B cell (primary cell): ENCODE measurements around the gene FOXN4. TPM values are rescaled to one million over a fixed set of nuclear protein-coding genes. Genes with fewer than 3 reads are reported as not detected.

Source experiments
- ATAC-seq: fragments of 200-7000 bp; cut with Tn5 transposase; one replicate; pipeline ENCODE4 v1.10.0; 2021; ENCODE audit warnings: low read depth, mild to moderate bottlenecking, moderate number of reproducible peaks, moderate library complexity
- CTCF ChIA-PET: fragments of 350-600 bp; sonication (Branson Sonifier 250); formaldehyde crosslinking; loops from one replicate; lab custom pipeline; 2021; ENCODE audit warnings: antibody characterized with exemption, inconsistent platforms; lab: Charles Lee
- POLR2A ChIA-PET: fragments of 350-600 bp; sonication (Branson Sonifier 250); formaldehyde crosslinking; loops from one replicate; lab custom pipeline; 2021; ENCODE audit warnings: antibody characterized with exemption; lab: Charles Lee
- DNase-seq: peaks from one replicate; pipeline ENCODE4 v3.0.0; 2013
- H2AFZ ChIP-seq: 2 replicates; pipeline ENCODE4 v1.6.1; 2012; ENCODE audit warnings: mild to moderate bottlenecking, low read depth, low read length; ENCODE audit not compliant: insufficient read depth, poor library complexity, severe bottlenecking
- H3K27ac ChIP-seq, 2 donors: 1 replicate in 1 of 2; 2 replicates in 1 of 2; pipeline ENCODE4 v1.5.1; 2012 to 2013; ENCODE audit warnings: low read length in 2 of 2, mild to moderate bottlenecking in 2 of 2, moderate library complexity in 1 of 2
- H3K27me3 ChIP-seq, 4 experiments: fragments of 200-600 bp in 1 of 4; sonication (generic) in 1 of 4; replicated peaks in 1 of 4; 1 replicate in 2 of 4; 2 replicates in 2 of 4; pipeline versions ENCODE4 v1.6.1 to v1.7.0; 2013 to 2016; ENCODE audit warnings: low read length in 3 of 4, mild to moderate bottlenecking in 2 of 4, mixed read lengths in 1 of 4, moderate library complexity in 1 of 4; ENCODE audit not compliant: insufficient read depth in 4 of 4, control insufficient read depth in 3 of 4; ENCODE audit errors: control extremely low read depth in 1 of 4
- H3K36me3 ChIP-seq, 2 experiments: replicated peaks in 1 of 2; 1 replicate in 1 of 2; 2 replicates in 1 of 2; pipeline versions ENCODE4 v1.6.1 to v1.7.1; 2013; ENCODE audit warnings: low read length in 1 of 2; ENCODE audit not compliant: insufficient read depth in 2 of 2, control insufficient read depth in 1 of 2; ENCODE audit errors: control extremely low read depth in 1 of 2, extremely low read depth in 1 of 2
- H3K4me1 ChIP-seq, 2 donors: fragments of 200-600 bp in 1 of 2; sonication (generic) in 1 of 2; 1 replicate in 1 of 2; 2 replicates in 1 of 2; pipeline versions ENCODE4 v1.5.1 to v1.6.1; 2013 to 2017; ENCODE audit warnings: low read length in 2 of 2; ENCODE audit not compliant: control insufficient read depth in 2 of 2, insufficient read depth in 2 of 2
- H3K4me2 ChIP-seq: replicated peaks from 2 replicates; pipeline ENCODE3; 2012; ENCODE audit warnings: mild to moderate bottlenecking, low read depth, low read length; ENCODE audit not compliant: poor library complexity, severe bottlenecking
- H3K4me3 ChIP-seq, 5 experiments: fragments of 200-600 bp in 1 of 5; sonication (generic) in 1 of 5; 1 replicate in 3 of 5; 2 replicates in 2 of 5; pipeline versions ENCODE4 v1.5.1 to v1.7.0; 2011 to 2016; ENCODE audit warnings: low read length in 4 of 5, mild to moderate bottlenecking in 4 of 5, low read depth in 2 of 5, control low read depth in 1 of 5, moderate library complexity in 1 of 5; ENCODE audit not compliant: insufficient read depth in 1 of 5; ENCODE audit errors: control extremely low read depth in 1 of 5, extremely low read depth in 1 of 5
- H3K79me2 ChIP-seq: fragments of 200-600 bp; sonication (generic); one replicate; pipeline ENCODE4 v1.6.0; 2016; ENCODE audit warnings: low read length; ENCODE audit not compliant: control insufficient read depth, insufficient read depth
- H3K9ac ChIP-seq: fragments of 200-600 bp; sonication (generic); 2 replicates; pipeline ENCODE4 v1.6.1; 2017; ENCODE audit warnings: mild to moderate bottlenecking, low read length, moderate library complexity
- H3K9me3 ChIP-seq, 3 donors: one replicate each; pipeline versions ENCODE4 v1.6.1 to v1.7.1; 2013; ENCODE audit warnings: low read length in 2 of 3; ENCODE audit not compliant: control insufficient read depth in 2 of 3, insufficient read depth in 1 of 3; ENCODE audit errors: control extremely low read depth in 1 of 3
- H4K20me1 ChIP-seq: 2 replicates; pipeline ENCODE4 v1.6.0; 2012; ENCODE audit warnings: mild to moderate bottlenecking, low read length; ENCODE audit not compliant: insufficient read depth, control insufficient read depth, poor library complexity, severe bottlenecking
- H3K27ac Mint-ChIP-seq: one replicate; pipeline ENCODE4 v1.8.0; 2021; ENCODE audit warnings: mixed read lengths
- H3K27me3 Mint-ChIP-seq: one replicate; pipeline ENCODE4 v1.8.0; 2021; ENCODE audit warnings: mixed read lengths
- H3K4me1 Mint-ChIP-seq: one replicate; pipeline ENCODE4 v1.8.0; 2021; ENCODE audit warnings: mixed read lengths
- H3K4me3 Mint-ChIP-seq: one replicate; pipeline ENCODE4 v1.8.0; 2021; ENCODE audit warnings: mixed read lengths
- H3K9me3 Mint-ChIP-seq: one replicate; pipeline ENCODE4 v1.8.0; 2022; ENCODE audit warnings: mixed read lengths; ENCODE audit not compliant: insufficient read depth
- CTCF ChIP-seq: fragments of 200-600 bp; IDR thresholded peaks from one replicate; pipeline ENCODE4 v1.8.0; 2022; ENCODE audit warnings: antibody characterized with exemption, mild to moderate bottlenecking
- EZH2 ChIP-seq: IDR thresholded peaks from 2 replicates; pipeline ENCODE4 v1.6.1; 2012; ENCODE audit warnings: borderline replicate concordance, low read depth, mild to moderate bottlenecking, moderate library complexity, low read length; ENCODE audit not compliant: insufficient read depth, poor library complexity, severe bottlenecking
- WGBS: methylation state at CpG from one replicate; pipeline ENCODE4 v1.1.5; 2013; ENCODE audit warnings: missing lambda C conversion rate; ENCODE audit not compliant: insufficient coverage; 5-methylcytosine and 5-hydroxymethylcytosine counted together
- intact Hi-C: fragments of 100-400 bp; cut with micrococcal nuclease; formaldehyde crosslinking; loops from one replicate; pipeline ENCODE4 v1.10.0; 2022
- polyA plus RNA-seq: library from polyadenylated mRNA; depleted of rRNA; stranded (reverse); fragments of >200 nt; gene quantifications from 2 replicates; pipeline ENCODE4 v1.2.3, GENCODE V29; 2012
- total RNA-seq, 2 donors: library from RNA; stranded (reverse); fragments of 120-200 nt in 1 of 2; gene quantifications; 1 replicate in 1 of 2; 2 replicates in 1 of 2; pipeline versions ENCODE4 v1.2.3 to v1.2.4, GENCODE V29; 2013 to 2022

The FOXN4 gene
- total and polyA plus RNA-seq, 2 donors (not counting 1 experiment from before 2014, with no cell fraction given), result not detected

- H3K4me3 ChIP-seq, result no peak overlapping the region
- TF ChIP-seq CTCF (no peak), EZH2 (no peak)
- H3K9ac ChIP-seq, result no peak overlapping the region
- no peak overlapping the region for H3K4me3 Mint-ChIP-seq
- H3K79me2 ChIP-seq, result no peaks in the 10 kb centered on the region
- H3K4me1 Mint-ChIP-seq, result no peaks in the 10 kb centered on the region
- whole genome bisulfite sequencing, result 100% methylated on average over 1 of the region's 5 CpGs
- no peak overlapping the region for H3K4me2 ChIP-seq
- H3K9me3 ChIP-seq, result no peaks in the 10 kb centered on the region
- H2AFZ ChIP-seq, result no peak overlapping the region
- no peak overlapping the region for H3K27ac ChIP-seq
- no peaks in the 10 kb centered on the region for H3K27me3 Mint-ChIP-seq
- H3K27ac Mint-ChIP-seq, result no peak overlapping the region
- DNase-seq (no peak), ATAC-seq (no peak)
- H3K27me3 ChIP-seq, result no peaks in the 10 kb centered on the region
- POLR2A ChIA-PET, result no interaction called here
- intact Hi-C loops, result no loop called here
- CTCF ChIA-PET, result no interaction called here
- no peaks in the 10 kb centered on the region for H3K4me1 ChIP-seq
- no peaks in the 10 kb centered on the region for H4K20me1 ChIP-seq
- no peaks in the 10 kb centered on the region for H3K9me3 Mint-ChIP-seq
- peaks cover 0 to 7% of the 10 kb centered on the region in 2 experiments for H3K36me3 ChIP-seq
Observed at GRCh38 chr12:109241936-109242335, 67.1 kb downstream of the FOXN4 start.

DNA sequence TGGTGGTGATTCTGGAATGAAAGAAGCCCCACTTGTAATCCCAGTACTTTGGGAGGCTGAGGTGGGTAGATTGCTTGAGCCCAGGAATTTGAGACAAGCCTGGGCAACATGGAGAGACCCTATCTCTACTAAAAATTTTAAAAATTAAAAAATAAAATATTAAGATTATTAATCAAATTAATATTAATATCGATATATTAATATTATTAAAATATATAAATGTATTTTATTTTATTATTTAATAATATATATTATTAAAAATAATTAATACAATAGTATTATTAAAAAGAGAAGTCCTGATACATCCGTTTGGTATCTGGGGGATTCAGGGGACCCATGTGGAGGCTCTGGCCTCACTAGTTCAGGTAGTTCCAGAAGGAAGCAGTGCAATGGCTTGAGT is 68.7 kb downstream of the FOXN4 start:
- no peak for DNase-seq
- no peak for ATAC-seq
- H3K4me1 Mint-ChIP-seq, result no peaks in the 10 kb centered on the region
- TF ChIP-seq EZH2 (no peak), CTCF (no peak)
- Histone ChIP-seq H3K9ac (no peak overlapping the region), H3K79me2 (no peaks in the 10 kb centered on the region), H3K4me2 (no peak overlapping the region), H3K4me1 (no peaks in the 10 kb centered on the region), H3K36me3 (peaks cover 0 to 7% of the 10 kb centered on the region in 2 experiments), H3K9me3 (no peaks in the 10 kb centered on the region), H3K27ac (no peak overlapping the region), H3K4me3 (no peak overlapping the region), H4K20me1 (no peaks in the 10 kb centered on the region), H3K27me3 (no peaks in the 10 kb centered on the region), H2AFZ (no peak overlapping the region)
- no peaks in the 10 kb centered on the region for H3K27me3 Mint-ChIP-seq
- H3K27ac Mint-ChIP-seq, result no peak overlapping the region
- intact Hi-C loops, result no loop called here
- CTCF ChIA-PET, result no interaction called here
- H3K4me3 Mint-ChIP-seq, result no peak overlapping the region
- POLR2A ChIA-PET, result no interaction called here
- no peaks in the 10 kb centered on the region for H3K9me3 Mint-ChIP-seq
- WGBS, result no CpG with 5 or more reads among the region's 2 CpGs
